ENCODE measurements around the gene OR12D1. TPM values are rescaled to one million over a fixed set of nuclear protein-coding genes. Genes with fewer than 3 reads are reported as not detected.
"Not testable (repeated sequence)": the region's sequence is repeated elsewhere in the genome, so short reads cannot be mapped to it uniquely, and the experiment has no call there.

The OR12D1 gene
- total RNA-seq, 1 donor from 2014 or later = not detected

GRCh38 chr6:29442719-29443118 lies 28.0 kb downstream of the OR12D1 start:
- no peaks in the 10 kb centered on the region for H3K9me3 Mint-ChIP-seq
- no peak overlapping the region for H3K4me3 Mint-ChIP-seq
- no peak overlapping the region for H3K27ac Mint-ChIP-seq
- H3K27me3 Mint-ChIP-seq = peaks cover 14% of the 10 kb centered on the region
- H3K4me1 Mint-ChIP-seq = no peaks in the 10 kb centered on the region
- intact Hi-C loops (cut with micrococcal nuclease) = no loop called here
- H3K36me3 Mint-ChIP-seq (ENCODE audit: low read depth) = no peaks in the 10 kb centered on the region
- DNase-seq = no peak

GRCh38 chr6:29444031-29444430 lies 29.3 kb downstream of the OR12D1 start:
- peaks cover 17% of the 10 kb centered on the region for H3K27me3 Mint-ChIP-seq
- H3K4me3 Mint-ChIP-seq; H3K9me3 Mint-ChIP-seq; H3K4me1 Mint-ChIP-seq; DNase-seq; H3K36me3 Mint-ChIP-seq (ENCODE audit: low read depth); intact Hi-C loops (cut with micrococcal nuclease); H3K27ac Mint-ChIP-seq: not testable (repeated sequence)

- intact Hi-C loops (cut with micrococcal nuclease) = no loop called here
- Mint-ChIP-seq H3K4me1 (no peaks in the 10 kb centered on the region), H3K27ac (no peak overlapping the region), H3K9me3 (peaks cover 4% of the 10 kb centered on the region), H3K4me3 (no peak overlapping the region), H3K36me3 (ENCODE audit: low read depth) (no peaks in the 10 kb centered on the region), H3K27me3 (peaks cover 12% of the 10 kb centered on the region)
- no peak for DNase-seq
Measured at GRCh38 chr6:29447670-29448069, 32.9 kb downstream of the OR12D1 start.

GRCh38 chr6:29451471-29452193 lies 36.9 kb downstream of the OR12D1 start:
- no peak overlapping the region for H3K27ac Mint-ChIP-seq
- no peaks in the 10 kb centered on the region for H3K36me3 Mint-ChIP-seq (ENCODE audit: low read depth)
- H3K27me3 Mint-ChIP-seq = peaks cover 9% of the 10 kb centered on the region
- H3K4me3 Mint-ChIP-seq = no peak overlapping the region
- DNase-seq = no peak
- intact Hi-C loops (cut with micrococcal nuclease) = no loop called here
- H3K9me3 Mint-ChIP-seq = peaks cover 4% of the 10 kb centered on the region
- H3K4me1 Mint-ChIP-seq = no peaks in the 10 kb centered on the region

- Mint-ChIP-seq H3K4me3 (no peak within 1 kb of the TSS), H3K27me3 (peaks cover 17% of the 10 kb centered on the region), H3K36me3 (ENCODE audit: low read depth) (no peaks in the 10 kb centered on the region), H3K27ac (no peak within 1 kb of the TSS), H3K4me1 (no peaks in the 10 kb centered on the region), H3K9me3 (no peaks in the 10 kb centered on the region)
- no peak for DNase-seq
- intact Hi-C loops (cut with micrococcal nuclease) = no loop called here
Measured at GRCh38 chr6:29456971-29457370, 42.2 kb downstream of the OR12D1 start, which contains the start of the genes OR11A1 and OR2H1. OR11A1 (minus strand) TSS chr6:29457071; CDS start chr6:29427641, 29,430 bp downstream. OR2H1 (plus strand) TSS chr6:29457155; CDS start chr6:29461770, 4,615 bp downstream.

- no peaks in the 10 kb centered on the region for H3K9me3 Mint-ChIP-seq
- intact Hi-C loops (cut with micrococcal nuclease) = no loop called here
- H3K27me3 Mint-ChIP-seq = peaks cover 14% of the 10 kb centered on the region
- no peaks in the 10 kb centered on the region for H3K36me3 Mint-ChIP-seq (ENCODE audit: low read depth)
- H3K4me3 Mint-ChIP-seq = no peak overlapping the region
- no peaks in the 10 kb centered on the region for H3K4me1 Mint-ChIP-seq
- DNase-seq = no peak
- no peak overlapping the region for H3K27ac Mint-ChIP-seq
Measured at GRCh38 chr6:29461021-29461814, 46.5 kb downstream of the OR12D1 start.

- Mint-ChIP-seq H3K9me3 (no peaks in the 10 kb centered on the region), H3K4me1 (no peaks in the 10 kb centered on the region), H3K27me3 (peaks cover 14% of the 10 kb centered on the region), H3K4me3 (no peak overlapping the region), H3K27ac (no peak overlapping the region), H3K36me3 (ENCODE audit: low read depth) (no peaks in the 10 kb centered on the region)
- DNase-seq = no peak
- intact Hi-C loops (cut with micrococcal nuclease) = no loop called here
Measured at GRCh38 chr6:29462022-29462421, 47.3 kb downstream of the OR12D1 start.

GRCh38 chr6:29465279-29465678 lies 50.6 kb downstream of the OR12D1 start:
- Mint-ChIP-seq H3K36me3 (ENCODE audit: low read depth) (no peaks in the 10 kb centered on the region), H3K27ac (no peak overlapping the region), H3K4me1 (no peaks in the 10 kb centered on the region), H3K27me3 (peaks cover 11% of the 10 kb centered on the region), H3K4me3 (no peak overlapping the region), H3K9me3 (no peaks in the 10 kb centered on the region)
- no peak for DNase-seq
- intact Hi-C loops (cut with micrococcal nuclease) = no loop called here

GRCh38 chr6:29465801-29466200 lies 51.1 kb downstream of the OR12D1 start:
- Mint-ChIP-seq H3K4me3 (no peak overlapping the region), H3K4me1 (no peaks in the 10 kb centered on the region), H3K27me3 (peaks cover 11% of the 10 kb centered on the region), H3K27ac (no peak overlapping the region), H3K36me3 (ENCODE audit: low read depth) (no peaks in the 10 kb centered on the region), H3K9me3 (no peaks in the 10 kb centered on the region)
- intact Hi-C loops (cut with micrococcal nuclease) = no loop called here
- no peak for DNase-seq

- no peak for DNase-seq
- no peaks in the 10 kb centered on the region for H3K36me3 Mint-ChIP-seq (ENCODE audit: low read depth)
- H3K4me3 Mint-ChIP-seq = no peak overlapping the region
- intact Hi-C loops (cut with micrococcal nuclease) = no loop called here
- H3K4me1 Mint-ChIP-seq = no peaks in the 10 kb centered on the region
- no peaks in the 10 kb centered on the region for H3K9me3 Mint-ChIP-seq
- peaks cover 8% of the 10 kb centered on the region for H3K27me3 Mint-ChIP-seq
- H3K27ac Mint-ChIP-seq = no peak overlapping the region
Measured at GRCh38 chr6:29466241-29466640, 51.5 kb downstream of the OR12D1 start.

Other genes with a start within 250 kb of the OR12D1 start
- not detected in 2 replicates for gene OR2J2, start 244.0 kb upstream of the OR12D1 start, total RNA-seq
- not detected in 2 replicates for gene OR14J1, start 113.2 kb upstream of the OR12D1 start, total RNA-seq
- gene OR5V1, start 46.1 kb upstream of the OR12D1 start, total RNA-seq = not detected in 2 replicates
- not detected in 2 replicates for gene OR12D3, start 39.6 kb upstream of the OR12D1 start, total RNA-seq
- gene OR12D2, start 19.3 kb upstream of the OR12D1 start, total RNA-seq = not detected in 2 replicates
- gene OR10C1, start 24.4 kb downstream of the OR12D1 start, total RNA-seq = not detected in 2 replicates
- not detected in 2 replicates for gene OR11A1, start 42.1 kb downstream of the OR12D1 start, total RNA-seq
- gene OR2H1, start 42.2 kb downstream of the OR12D1 start, total RNA-seq = not detected in 2 replicates
- gene MAS1L, start 73.0 kb downstream of the OR12D1 start, total RNA-seq = not detected in 2 replicates
- gene UBD, start 144.8 kb downstream of the OR12D1 start, total RNA-seq = 0.49 and 0.62 TPM in 2 replicates
- gene OR2H2, start 170.2 kb downstream of the OR12D1 start, total RNA-seq = not detected in 2 replicates
- gene GABBR1, start 218.3 kb downstream of the OR12D1 start, total RNA-seq = 20.4 and 24.0 TPM in 2 replicates
- gene MOG, start 242.2 kb downstream of the OR12D1 start, total RNA-seq = not detected in 2 replicates

All from activated CD4-positive, alpha-beta T cell treated with anti-CD3 and anti-CD28 coated beads, Interleukin-2, amount 10 ng/mL, durations not matched to agents 24 days and 14 days (primary cell).